ENCODE results near the gene GRHL3.

GRHL3 gene

DNA sequence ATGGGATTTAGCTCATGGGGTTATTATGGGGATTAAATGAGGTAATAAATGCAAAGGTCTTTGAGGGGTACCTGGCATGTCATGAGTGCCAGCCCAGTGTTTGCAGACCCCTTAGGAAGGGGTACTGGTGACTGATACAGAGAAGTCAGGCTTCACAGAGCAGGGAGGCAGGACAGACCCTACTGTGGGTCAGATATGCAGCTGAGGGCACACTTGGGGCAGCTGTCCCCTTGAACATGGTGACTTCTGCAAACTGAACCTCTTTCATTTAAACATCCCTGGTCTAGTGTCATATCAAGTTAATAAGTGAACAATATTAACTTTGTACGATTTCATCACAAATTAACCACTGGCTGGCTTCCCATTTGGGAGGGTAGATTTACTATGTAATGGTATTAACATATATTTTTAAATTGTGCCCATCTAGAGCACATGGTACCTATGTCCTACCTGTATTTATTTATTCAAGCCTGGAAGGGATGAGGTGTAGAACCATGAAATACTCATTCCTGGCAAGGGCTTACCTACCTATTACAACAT lies 68.5 kb downstream of the GRHL3 start:
- no peak overlapping the region for H2AFZ ChIP-seq
- H3K27ac ChIP-seq, result no peak overlapping the region
- TF ChIP-seq, protein P1, sequence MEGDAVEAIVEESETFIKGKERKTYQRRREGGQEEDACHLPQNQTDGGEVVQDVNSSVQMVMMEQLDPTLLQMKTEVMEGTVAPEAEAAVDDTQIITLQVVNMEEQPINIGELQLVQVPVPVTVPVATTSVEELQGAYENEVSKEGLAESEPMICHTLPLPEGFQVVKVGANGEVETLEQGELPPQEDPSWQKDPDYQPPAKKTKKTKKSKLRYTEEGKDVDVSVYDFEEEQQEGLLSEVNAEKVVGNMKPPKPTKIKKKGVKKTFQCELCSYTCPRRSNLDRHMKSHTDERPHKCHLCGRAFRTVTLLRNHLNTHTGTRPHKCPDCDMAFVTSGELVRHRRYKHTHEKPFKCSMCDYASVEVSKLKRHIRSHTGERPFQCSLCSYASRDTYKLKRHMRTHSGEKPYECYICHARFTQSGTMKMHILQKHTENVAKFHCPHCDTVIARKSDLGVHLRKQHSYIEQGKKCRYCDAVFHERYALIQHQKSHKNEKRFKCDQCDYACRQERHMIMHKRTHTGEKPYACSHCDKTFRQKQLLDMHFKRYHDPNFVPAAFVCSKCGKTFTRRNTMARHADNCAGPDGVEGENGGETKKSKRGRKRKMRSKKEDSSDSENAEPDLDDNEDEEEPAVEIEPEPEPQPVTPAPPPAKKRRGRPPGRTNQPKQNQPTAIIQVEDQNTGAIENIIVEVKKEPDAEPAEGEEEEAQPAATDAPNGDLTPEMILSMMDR (IDR thresholded peaks at IDR 0.05), result no peak
- no peaks in the 10 kb centered on the region for H3K36me3 ChIP-seq (ENCODE audit: control insufficient read depth, insufficient read depth, low read length)
- H3K9me3 ChIP-seq (ENCODE audit: control insufficient read depth, low read length), result no peaks in the 10 kb centered on the region
- no peaks in the 10 kb centered on the region for H3K27me3 ChIP-seq (ENCODE audit: control insufficient read depth, insufficient read depth, low read length)
- no peak overlapping the region for H3K4me3 ChIP-seq (ENCODE audit: low read depth, low read length)
- H3K79me2 ChIP-seq, result no peaks in the 10 kb centered on the region
- H3K9ac ChIP-seq, result no peak overlapping the region
- H3K4me1 ChIP-seq, result no peaks in the 10 kb centered on the region
- H3K4me2 ChIP-seq (ENCODE audit: low read length), result no peak overlapping the region

DNA sequence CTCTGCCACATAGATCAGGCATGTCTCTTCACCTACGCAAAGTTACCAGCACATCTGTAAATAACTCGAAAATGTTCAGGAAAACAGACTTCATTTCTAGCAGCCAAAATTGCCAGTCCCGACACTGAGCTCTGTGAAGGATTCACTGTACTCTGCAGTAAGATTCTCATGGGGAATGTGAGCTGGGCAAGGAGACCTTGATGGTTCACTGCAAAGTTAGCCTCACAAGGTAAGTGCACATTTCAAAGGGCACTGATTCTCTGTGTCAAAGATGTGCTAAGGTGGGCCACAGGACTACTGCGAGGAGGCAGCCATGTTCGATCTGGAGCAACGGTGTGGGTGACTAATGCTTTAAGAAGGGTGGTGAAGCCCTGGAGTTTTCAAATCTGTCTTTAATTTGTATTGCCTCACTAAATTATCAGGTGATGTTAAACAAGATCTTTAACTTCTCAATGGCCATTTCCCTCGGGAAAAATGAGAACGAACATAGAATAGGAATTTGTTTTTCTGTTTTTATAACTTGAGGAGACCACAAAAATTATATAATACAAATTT lies 69.3 kb downstream of the GRHL3 start:
- Histone ChIP-seq H3K27me3 (ENCODE audit: control insufficient read depth, insufficient read depth, low read length) (no peaks in the 10 kb centered on the region), H3K27ac (no peak overlapping the region), H3K9me3 (ENCODE audit: control insufficient read depth, low read length) (no peaks in the 10 kb centered on the region), H3K36me3 (ENCODE audit: control insufficient read depth, insufficient read depth, low read length) (no peaks in the 10 kb centered on the region), H3K9ac (no peak overlapping the region), H3K4me2 (ENCODE audit: low read length) (no peak overlapping the region), H3K4me3 (ENCODE audit: low read depth, low read length) (no peak overlapping the region), H3K79me2 (no peaks in the 10 kb centered on the region), H2AFZ (no peak overlapping the region), H3K4me1 (no peaks in the 10 kb centered on the region)
- TF ChIP-seq, protein P1 (IDR thresholded peaks at IDR 0.05), result no peak

DNA sequence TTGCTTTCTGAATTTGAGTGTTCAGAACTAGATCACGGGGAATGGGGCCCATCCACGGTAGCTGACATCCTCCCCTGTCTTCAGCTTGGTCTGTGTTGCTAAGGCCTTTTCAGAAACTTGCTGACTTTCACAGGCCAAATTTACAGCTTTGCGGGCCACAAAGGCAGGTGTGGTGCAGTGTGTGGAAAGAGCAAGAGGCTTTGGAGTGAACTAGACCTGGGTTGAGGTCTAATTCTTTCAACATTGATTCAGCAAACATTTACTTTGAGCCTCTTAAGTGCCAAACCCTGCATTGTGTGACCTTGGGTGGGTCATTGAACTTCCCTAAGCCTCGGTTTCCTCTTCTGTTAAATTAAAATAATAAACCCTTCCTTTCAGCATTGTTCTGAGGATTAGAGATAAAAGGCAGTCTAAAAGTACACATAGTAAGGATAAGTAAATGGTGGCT lies 70.1 kb downstream of the GRHL3 start:
- Histone ChIP-seq H3K27me3 (ENCODE audit: control insufficient read depth, insufficient read depth, low read length) (no peaks in the 10 kb centered on the region), H2AFZ (no peak overlapping the region), H3K27ac (no peak overlapping the region), H3K36me3 (ENCODE audit: control insufficient read depth, insufficient read depth, low read length) (no peaks in the 10 kb centered on the region), H3K9me3 (ENCODE audit: control insufficient read depth, low read length) (no peaks in the 10 kb centered on the region), H3K9ac (no peak overlapping the region), H3K4me1 (no peaks in the 10 kb centered on the region), H3K4me2 (ENCODE audit: low read length) (no peak overlapping the region), H3K4me3 (ENCODE audit: low read depth, low read length) (no peak overlapping the region), H3K79me2 (no peaks in the 10 kb centered on the region)
- TF ChIP-seq, protein P1 (IDR thresholded peaks at IDR 0.05), result no peak

- Histone ChIP-seq H2AFZ (no peak overlapping the region), H3K27me3 (ENCODE audit: control insufficient read depth, insufficient read depth, low read length) (no peaks in the 10 kb centered on the region), H3K9me3 (ENCODE audit: control insufficient read depth, low read length) (no peaks in the 10 kb centered on the region), H3K9ac (no peak overlapping the region), H3K4me2 (ENCODE audit: low read length) (peak overlapping the region; percentile 14), H3K79me2 (no peaks in the 10 kb centered on the region), H3K36me3 (ENCODE audit: control insufficient read depth, insufficient read depth, low read length) (no peaks in the 10 kb centered on the region), H3K27ac (peak overlapping the region; percentile 72), H3K4me1 (no peaks in the 10 kb centered on the region), H3K4me3 (ENCODE audit: low read depth, low read length) (peak overlapping the region; percentile 18)
- TF ChIP-seq, protein P1 (IDR thresholded peaks at IDR 0.05), result peak; percentile 82
These were observed 72.0 kb downstream of the GRHL3 start for GRCh38 chr1:24390924-24391782.
